NCI-H1694 treated with DMSO at 0.1 percent for 48 hours (cell line): ENCODE results near the gene FOXJ2.
"Not testable (repeated sequence)": the region's sequence is repeated elsewhere in the genome, so short reads cannot be mapped to it uniquely, and the experiment has no call there.

ENCODE experiments used
- DNase-seq: peaks from one replicate; lab custom pipeline; 2025; lab: John Stamatoyannopoulos, UW

Gene FOXJ2

GRCh38 chr12:8030189-8030588 is 2.3 kb upstream of the FOXJ2 start:
- no peak for DNase-seq

GRCh38 chr12:8031017-8031416 is 1.5 kb upstream of the FOXJ2 start:
- DNase-seq = not testable (repeated sequence)

GRCh38 chr12:8031872-8032241 is 659 bp upstream of the FOXJ2 start:
- DNase-seq = no peak

GRCh38 chr12:8033153-8034044 is 883 bp downstream of the FOXJ2 start:
- DNase-seq = peak; percentile 16

- no peak for DNase-seq
These were observed 2.3 kb downstream of the FOXJ2 start for GRCh38 chr12:8034802-8035201.

- DNase-seq = no peak
These were observed 3.0 kb downstream of the FOXJ2 start for GRCh38 chr12:8035440-8036010.

- DNase-seq = no peak
These were observed 3.8 kb downstream of the FOXJ2 start for GRCh38 chr12:8036346-8036745.

- DNase-seq = no peak
These were observed 4.6 kb downstream of the FOXJ2 start for GRCh38 chr12:8037046-8037663.

GRCh38 chr12:8037947-8038346 is 5.4 kb downstream of the FOXJ2 start:
- no peak for DNase-seq

- DNase-seq = peak; percentile 24
These were observed 6.2 kb downstream of the FOXJ2 start for GRCh38 chr12:8038659-8039114.

GRCh38 chr12:8040791-8041190 is 8.3 kb downstream of the FOXJ2 start:
- DNase-seq = no peak

GRCh38 chr12:8045952-8046944 is 13.7 kb downstream of the FOXJ2 start:
- peak; percentile 60 for DNase-seq

- DNase-seq = no peak
These were observed 15.3 kb downstream of the FOXJ2 start for GRCh38 chr12:8047842-8048241.

- DNase-seq = no peak
These were observed 16.4 kb downstream of the FOXJ2 start for GRCh38 chr12:8048906-8049305.

GRCh38 chr12:8050600-8051250 is 18.2 kb downstream of the FOXJ2 start:
- no peak for DNase-seq

GRCh38 chr12:8052679-8053078 is 20.2 kb downstream of the FOXJ2 start:
- DNase-seq = no peak

- DNase-seq = no peak
These were observed 22.3 kb downstream of the FOXJ2 start for GRCh38 chr12:8054816-8055215.

GRCh38 chr12:8057306-8057705 is 24.8 kb downstream of the FOXJ2 start:
- no peak for DNase-seq

GRCh38 chr12:8057839-8058238 is 25.3 kb downstream of the FOXJ2 start:
- no peak for DNase-seq

GRCh38 chr12:8058506-8058905 is 26.0 kb downstream of the FOXJ2 start:
- DNase-seq = no peak

- no peak for DNase-seq
These were observed 31.6 kb downstream of the FOXJ2 start for GRCh38 chr12:8064131-8064530.
